Astrocyte (in vitro differentiated cells and primary cell): Measurements from ENCODE around the gene NDUFS1. TPM values are rescaled to one million over a fixed set of nuclear protein-coding genes. Genes with fewer than 3 reads are reported as not detected.

ENCODE experiments used
- DNase-seq: peaks from one replicate; pipeline ENCODE4 v3.0.0-alpha.2; 2010; ENCODE audit warnings: low read depth
- FAIRE-seq: peaks from 2 replicates; lab custom pipeline; 2011; peaks lifted over from hg19 to GRCh38; lab: Jason Lieb, UNC
- H2AFZ ChIP-seq: 2 replicates; pipeline ENCODE4 v1.6.0; 2012; ENCODE audit warnings: low read depth, low read length, inconsistent platforms
- H3K27ac ChIP-seq: 2 replicates; pipeline ENCODE4 v1.5.1; 2011; ENCODE audit warnings: low read depth, low read length, inconsistent platforms
- H3K27me3 ChIP-seq: 2 replicates; pipeline ENCODE4 v1.6.0; 2011; ENCODE audit warnings: low read length, inconsistent platforms; ENCODE audit not compliant: insufficient read depth
- H3K36me3 ChIP-seq: 2 replicates; pipeline ENCODE4 v1.5.1; 2011; ENCODE audit warnings: low read length, inconsistent platforms; ENCODE audit not compliant: insufficient read depth
- H3K4me1 ChIP-seq: 2 replicates; pipeline ENCODE4 v1.5.1; 2011; ENCODE audit warnings: low read length, inconsistent platforms; ENCODE audit not compliant: insufficient read depth
- H3K4me2 ChIP-seq: 2 replicates; pipeline ENCODE4 v1.6.0; 2012; ENCODE audit warnings: low read length, inconsistent platforms
- H3K4me3 ChIP-seq: 2 replicates; pipeline ENCODE4 v1.5.1; 2011; ENCODE audit warnings: low read depth, mild to moderate bottlenecking, low read length, inconsistent platforms; ENCODE audit not compliant: insufficient read depth
- H3K79me2 ChIP-seq: 2 replicates; pipeline ENCODE4 v1.6.0; 2012; ENCODE audit warnings: mild to moderate bottlenecking, low read length, inconsistent platforms; ENCODE audit not compliant: insufficient read depth
- H3K9ac ChIP-seq: 2 replicates; pipeline ENCODE4 v1.6.0; 2012; ENCODE audit warnings: mild to moderate bottlenecking, low read length, inconsistent platforms
- H3K9me3 ChIP-seq: 2 replicates; pipeline ENCODE4 v1.5.1; 2012; ENCODE audit warnings: low read depth, mild to moderate bottlenecking, low read length, inconsistent platforms; ENCODE audit not compliant: insufficient read depth
- H4K20me1 ChIP-seq: 2 replicates; pipeline ENCODE4 v1.6.0; 2012; ENCODE audit warnings: low read length, inconsistent platforms; ENCODE audit not compliant: insufficient read depth
- H3K27ac Mint-ChIP-seq: one replicate; pipeline ENCODE4 v1.8.0; 2021; ENCODE audit warnings: mild to moderate bottlenecking, mixed read lengths; ENCODE audit not compliant: unreplicated experiment
- H3K27me3 Mint-ChIP-seq: one replicate; pipeline ENCODE4 v1.8.0; 2021; ENCODE audit warnings: low read depth, mixed read lengths; ENCODE audit not compliant: unreplicated experiment
- H3K36me3 Mint-ChIP-seq: one replicate; pipeline ENCODE4 v1.8.0; 2021; ENCODE audit warnings: low read depth, mixed read lengths; ENCODE audit not compliant: unreplicated experiment
- H3K4me1 Mint-ChIP-seq: one replicate; pipeline ENCODE4 v1.8.0; 2021; ENCODE audit warnings: low read depth, mixed read lengths; ENCODE audit not compliant: unreplicated experiment
- H3K4me3 Mint-ChIP-seq: one replicate; pipeline ENCODE4 v1.8.0; 2021; ENCODE audit warnings: mild to moderate bottlenecking, moderate library complexity, mixed read lengths; ENCODE audit not compliant: unreplicated experiment
- H3K9me3 Mint-ChIP-seq: one replicate; pipeline ENCODE4 v1.8.0; 2021; ENCODE audit warnings: mild to moderate bottlenecking, mixed read lengths; ENCODE audit not compliant: unreplicated experiment
- CTCF ChIP-seq: IDR thresholded peaks from 2 replicates; pipeline ENCODE4 v1.5.1; 2011; ENCODE audit warnings: low read depth, mild to moderate bottlenecking, inconsistent platforms, low read length, moderate library complexity; ENCODE audit not compliant: insufficient read depth
- EZH2 ChIP-seq: IDR thresholded peaks from 2 replicates; pipeline ENCODE4 v1.6.1; 2012; ENCODE audit warnings: mild to moderate bottlenecking, low read length, inconsistent platforms; ENCODE audit not compliant: insufficient read depth
- total RNA-seq: library from RNA; stranded (reverse); gene quantifications from 2 replicates; pipeline ENCODE4 v1.2.1, GENCODE V29; 2021

NDUFS1 gene
- total RNA-seq, 1 donor from 2014 or later = 100 TPM

GRCh38 chr2:206112108-206112507 is 47.1 kb downstream of the NDUFS1 start:
- Histone ChIP-seq H3K36me3 (no peaks in the 10 kb centered on the region), H3K4me1 (no peaks in the 10 kb centered on the region), H3K27ac (no peak overlapping the region), H3K4me3 (no peak overlapping the region), H4K20me1 (no peaks in the 10 kb centered on the region), H3K9me3 (no peaks in the 10 kb centered on the region), H3K4me2 (no peak overlapping the region), H3K27me3 (no peaks in the 10 kb centered on the region), H3K9ac (no peak overlapping the region), H2AFZ (no peak overlapping the region), H3K79me2 (no peaks in the 10 kb centered on the region)
- no peaks in the 10 kb centered on the region for H3K9me3 Mint-ChIP-seq
- TF ChIP-seq CTCF (no peak), EZH2 (no peak)
- no peak overlapping the region for H3K4me3 Mint-ChIP-seq
- peaks cover 6% of the 10 kb centered on the region for H3K36me3 Mint-ChIP-seq
- no peak for DNase-seq
- peaks cover 7% of the 10 kb centered on the region for H3K4me1 Mint-ChIP-seq
- FAIRE-seq = no peak
- no peak overlapping the region for H3K27ac Mint-ChIP-seq
- H3K27me3 Mint-ChIP-seq = no peaks in the 10 kb centered on the region

DNA sequence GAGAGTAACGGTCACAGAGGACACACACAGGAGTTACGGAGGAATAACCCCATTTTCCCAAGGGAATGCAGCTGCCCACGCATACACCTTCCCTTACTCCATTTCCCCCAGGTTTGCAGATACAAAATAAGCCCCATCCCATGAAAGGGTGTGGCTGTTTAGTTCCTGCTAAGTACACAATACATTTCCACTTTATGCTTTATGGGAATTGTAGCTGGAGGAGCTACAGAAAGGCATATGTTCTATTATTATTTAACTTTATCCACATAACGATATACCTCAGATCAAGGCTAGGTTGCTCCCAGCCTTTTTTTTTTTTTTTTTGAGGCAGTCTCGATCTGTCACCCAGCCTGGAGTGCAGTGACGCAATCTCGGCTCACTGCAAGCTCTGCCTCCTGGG is 50.5 kb downstream of the NDUFS1 start:
- Histone ChIP-seq H3K4me3 (no peak overlapping the region), H4K20me1 (no peaks in the 10 kb centered on the region), H3K9ac (no peak overlapping the region), H3K9me3 (no peaks in the 10 kb centered on the region), H3K79me2 (no peaks in the 10 kb centered on the region), H3K36me3 (no peaks in the 10 kb centered on the region), H3K27me3 (no peaks in the 10 kb centered on the region), H3K27ac (no peak overlapping the region), H2AFZ (no peak overlapping the region), H3K4me2 (no peak overlapping the region), H3K4me1 (no peaks in the 10 kb centered on the region)
- H3K9me3 Mint-ChIP-seq = no peaks in the 10 kb centered on the region
- TF ChIP-seq EZH2 (no peak), CTCF (no peak)
- H3K4me3 Mint-ChIP-seq = no peak overlapping the region
- no peak for DNase-seq
- peaks cover 6% of the 10 kb centered on the region for H3K36me3 Mint-ChIP-seq
- no peaks in the 10 kb centered on the region for H3K27me3 Mint-ChIP-seq
- peaks cover 10% of the 10 kb centered on the region for H3K4me1 Mint-ChIP-seq
- no peak overlapping the region for H3K27ac Mint-ChIP-seq
- no peak for FAIRE-seq

- no peak overlapping the region for H3K4me3 Mint-ChIP-seq
- H3K36me3 ChIP-seq = no peaks in the 10 kb centered on the region
- no peak overlapping the region for H3K4me2 ChIP-seq
- no peaks in the 10 kb centered on the region for H3K27me3 Mint-ChIP-seq
- no peak for TF ChIP-seq CTCF
- no peak for TF ChIP-seq EZH2
- no peak overlapping the region for H3K9ac ChIP-seq
- H3K4me1 Mint-ChIP-seq = peaks cover 3% of the 10 kb centered on the region
- no peak overlapping the region for H3K4me3 ChIP-seq
- no peak overlapping the region for H2AFZ ChIP-seq
- H3K79me2 ChIP-seq = no peaks in the 10 kb centered on the region
- no peaks in the 10 kb centered on the region for H3K27me3 ChIP-seq
- DNase-seq = no peak
- H3K9me3 ChIP-seq = no peaks in the 10 kb centered on the region
- no peaks in the 10 kb centered on the region for H4K20me1 ChIP-seq
- no peak for FAIRE-seq
- H3K4me1 ChIP-seq = no peaks in the 10 kb centered on the region
- no peak overlapping the region for H3K27ac Mint-ChIP-seq
- no peaks in the 10 kb centered on the region for H3K9me3 Mint-ChIP-seq
- peak overlapping the region; percentile 69 for H3K27ac ChIP-seq
- H3K36me3 Mint-ChIP-seq = peaks cover 3% of the 10 kb centered on the region
These were observed 53.7 kb downstream of the NDUFS1 start for GRCh38 chr2:206105541-206105940.
